ENCODE data around the gene SFXN5. TPM values are rescaled to one million over a fixed set of nuclear protein-coding genes. Genes with fewer than 3 reads are reported as not detected.

SFXN5 gene
- total and polyA plus RNA-seq, 2 of the 8 experiments (the other 6 are each of a cell fraction or from before 2014, with no cell fraction given): 29.3 to 33.1 TPM

DNA sequence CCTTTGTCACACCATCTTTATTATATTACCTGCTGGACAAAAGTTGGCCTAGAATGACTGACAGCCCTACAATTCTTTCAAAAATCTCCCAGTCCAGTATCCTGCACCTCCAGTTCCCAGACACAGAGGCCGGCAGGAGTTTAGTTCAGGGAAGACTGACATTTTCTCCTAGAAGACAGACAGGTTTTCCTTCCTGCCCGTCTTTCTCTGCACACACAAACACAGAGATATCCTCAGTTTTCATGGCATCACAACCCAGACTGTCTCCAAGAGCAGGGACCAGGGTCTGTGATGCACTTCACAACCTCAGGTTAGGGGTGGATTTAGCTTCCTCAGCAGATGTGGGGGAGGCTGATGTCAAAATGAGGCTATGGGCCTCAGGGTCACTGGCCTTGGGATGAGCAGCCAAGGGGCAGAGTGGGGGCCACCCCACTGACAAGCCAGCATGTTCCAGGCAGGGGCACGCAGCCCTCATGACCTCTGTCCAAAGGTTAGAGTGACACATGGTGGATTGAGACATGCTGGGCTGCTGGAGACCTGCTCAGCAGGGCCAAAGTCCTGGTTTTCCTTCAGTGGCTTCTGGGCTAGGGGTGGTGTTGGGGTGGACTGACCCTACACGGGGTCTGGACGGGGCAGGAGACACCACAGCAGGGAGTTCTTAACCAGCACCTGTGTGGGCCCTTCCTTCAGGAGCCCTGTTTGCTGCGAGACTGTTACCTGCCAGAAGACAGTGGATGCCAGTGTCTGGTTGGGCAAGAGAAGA is 70.5 kb downstream of the SFXN5 start (continued):
- TF ChIP-seq TAF7 (optimal IDR thresholded peaks at IDR 0.05; ENCODE audit: borderline replicate concordance, low read depth, low read length): no peak
- no peak for TF ChIP-seq NANOG (IDR thresholded peaks at IDR 0.05; ENCODE audit: insufficient read depth, low read depth, low read length, poor library complexity, severe bottlenecking)
- TF ChIP-seq GABPA (IDR thresholded peaks at IDR 0.05; ENCODE audit: borderline replicate concordance, insufficient read depth, low read length): no peak
- no peak for TF ChIP-seq SP2 (IDR thresholded peaks at IDR 0.05; ENCODE audit: low read length)
- TF ChIP-seq CBX5 (IDR thresholded peaks at IDR 0.05; ENCODE audit: low read depth, low read length): no peak
- no peak for TF ChIP-seq TBP (IDR thresholded peaks at IDR 0.05; ENCODE audit: low read depth, low read length)
- TF ChIP-seq JUND (IDR thresholded peaks at IDR 0.05; ENCODE audit: low read length): no peak
